Left forelimb (tissue), 1 donor: ENCODE measurements around the gene BTG4.
A peak's percentile ranks its signal among the peaks of the same experiment; 100 is the strongest.

ENCODE experiments used
- DNase-seq: peaks from one replicate; pipeline ENCODE4 v3.0.0-alpha.2; 2018; ENCODE audit warnings: low spot score

The BTG4 gene

DNA sequence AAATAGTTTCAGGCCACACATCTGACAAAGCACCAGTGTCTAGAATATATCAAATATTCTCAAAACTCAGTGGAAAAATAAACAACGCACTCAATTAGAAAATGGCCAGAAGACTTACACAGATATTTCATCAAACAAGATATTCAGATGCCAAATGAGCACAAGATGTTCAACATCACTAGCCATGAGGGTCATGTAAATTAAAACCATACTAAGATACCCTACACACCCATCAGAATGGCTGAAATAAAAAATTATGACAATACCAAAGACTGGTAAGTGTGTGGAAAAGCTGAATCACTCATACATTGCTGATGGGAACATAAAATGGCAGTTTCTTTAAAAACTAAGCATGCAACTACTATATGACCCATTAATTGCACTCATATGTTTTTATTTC lies 21.7 kb downstream of the BTG4 start:
- DNase-seq, result no peak

DNA sequence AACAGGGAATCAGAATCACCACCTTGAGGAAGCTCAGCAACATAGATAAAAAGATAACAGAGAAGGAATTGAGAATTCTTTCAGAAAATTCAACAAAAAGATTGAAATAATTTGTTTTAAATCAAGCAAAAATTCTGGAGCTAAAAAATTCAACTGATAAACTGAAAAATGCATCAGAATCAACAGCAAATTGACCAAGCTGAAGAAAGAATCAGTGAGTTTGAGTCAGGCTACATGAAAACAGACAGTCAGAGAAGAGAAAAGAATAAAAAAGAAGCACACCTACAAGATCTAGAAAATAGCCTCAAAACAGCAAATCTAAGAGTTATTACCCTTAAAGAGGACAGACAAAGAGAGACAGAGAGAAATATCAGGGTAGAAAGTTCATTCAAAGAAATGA lies 28.8 kb downstream of the BTG4 start:
- DNase-seq, result no peak

DNA sequence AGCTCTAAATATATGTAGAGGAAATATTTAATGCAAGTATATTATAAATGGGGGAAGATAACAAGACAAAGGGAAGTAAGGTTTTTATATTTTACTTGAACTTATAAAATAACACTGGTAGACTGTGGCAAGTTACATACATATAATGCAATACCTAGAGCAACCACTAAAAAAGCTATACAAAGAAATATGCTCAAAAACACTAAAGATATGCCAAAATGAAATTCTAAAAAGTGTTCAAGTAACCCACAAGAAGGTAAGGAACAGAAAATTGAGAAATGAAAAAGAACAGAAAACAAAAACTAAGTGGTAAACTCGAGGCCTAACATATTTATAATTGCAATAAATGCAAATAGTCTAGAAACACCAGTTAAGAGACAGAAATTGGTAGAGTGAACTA lies 32.5 kb downstream of the BTG4 start:
- DNase-seq, result no peak

DNA sequence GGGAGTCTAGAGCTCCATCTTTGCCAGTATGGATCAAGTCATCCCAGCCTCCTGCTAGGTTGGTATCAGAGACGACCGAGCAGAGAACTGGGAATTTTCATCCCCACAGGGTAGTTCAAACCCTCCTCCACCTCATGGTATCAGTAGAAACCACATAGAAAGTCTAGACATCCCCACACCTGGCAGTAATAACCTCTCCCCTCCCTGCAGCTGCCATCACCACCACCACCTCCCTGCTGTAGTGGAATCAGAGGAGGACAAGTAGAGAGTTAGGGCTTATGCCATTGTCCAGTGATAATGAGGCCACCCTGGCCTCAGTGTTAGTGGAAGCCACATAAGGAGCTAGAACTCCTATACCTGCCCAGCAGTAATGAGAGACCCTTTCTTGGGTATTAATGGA lies 34.3 kb downstream of the BTG4 start:
- DNase-seq, result no peak

DNA sequence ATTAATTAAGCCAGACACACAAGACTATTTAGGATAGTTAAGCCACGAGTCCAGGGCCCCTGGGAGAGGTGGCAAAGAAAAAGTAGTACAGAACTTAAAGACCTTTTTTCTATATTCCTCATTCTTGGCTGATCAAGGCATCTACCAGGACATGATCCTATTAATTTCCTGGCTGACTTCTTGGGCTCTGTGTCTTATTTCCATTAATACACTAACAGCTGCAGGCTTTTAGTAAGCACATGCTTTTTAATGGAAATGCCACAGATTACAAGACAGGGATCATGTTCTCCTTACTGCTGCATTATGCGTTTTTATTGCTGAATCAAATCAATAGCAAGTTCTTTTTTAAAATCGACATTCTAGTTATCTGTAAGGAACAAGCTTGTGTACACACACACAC lies 35.2 kb downstream of the BTG4 start:
- no peak for DNase-seq

DNA sequence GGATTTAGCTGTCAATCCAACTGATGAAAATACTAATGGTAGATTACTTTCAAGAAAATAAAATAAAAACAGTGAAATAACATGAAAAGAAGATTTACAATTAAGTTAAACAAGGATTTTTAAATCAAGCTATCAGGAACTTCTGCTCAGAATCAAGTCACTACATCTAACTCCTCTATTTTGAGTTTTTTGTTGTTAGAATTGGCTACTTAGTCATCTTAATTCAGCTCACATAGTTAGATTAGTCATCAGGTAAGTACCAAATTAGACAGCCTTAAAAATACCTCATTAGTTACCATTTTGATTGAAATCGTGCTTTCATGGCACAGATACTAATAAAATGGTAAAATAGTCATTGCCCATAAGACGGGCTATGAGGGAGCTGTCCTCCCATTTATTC lies 35.8 kb downstream of the BTG4 start:
- DNase-seq, result no peak

DNA sequence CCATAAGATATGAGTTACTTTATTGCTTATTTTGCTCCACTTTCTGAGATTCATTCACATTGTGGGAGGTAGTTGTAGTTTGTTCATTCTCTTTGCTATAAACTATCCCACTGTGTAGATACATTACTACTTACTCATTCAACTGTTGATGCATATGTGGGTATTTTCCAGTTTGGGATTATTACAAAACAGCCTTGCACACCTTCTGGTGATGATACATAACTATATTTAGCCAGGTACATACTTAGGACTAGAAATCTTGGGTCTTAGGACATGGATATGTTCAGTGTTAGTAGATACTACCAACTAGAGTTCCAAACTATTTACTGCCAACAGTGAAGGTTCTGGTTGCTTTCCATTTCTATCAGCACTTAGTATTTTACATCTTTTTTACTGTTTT lies 37.8 kb downstream of the BTG4 start:
- no peak for DNase-seq

DNA sequence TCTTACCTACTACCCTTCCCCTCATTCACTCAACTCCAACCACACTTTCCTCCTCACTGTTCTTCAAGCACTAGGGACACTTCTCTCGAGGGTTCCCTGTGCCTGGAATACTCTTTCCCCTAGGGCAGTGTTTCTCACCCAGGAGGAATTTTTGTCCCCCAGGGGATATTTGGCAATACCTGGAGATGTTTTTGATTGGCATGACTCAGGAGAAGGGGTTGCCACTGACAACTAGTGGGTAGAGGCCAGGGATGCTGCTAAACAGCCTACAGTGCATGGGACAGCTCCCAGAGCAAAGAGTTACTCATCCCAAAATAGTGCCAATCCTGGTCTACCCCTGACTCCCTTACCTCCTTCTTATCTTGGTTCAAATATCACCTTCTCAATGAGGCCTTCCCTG lies 40.0 kb downstream of the BTG4 start:
- no peak for DNase-seq

DNA sequence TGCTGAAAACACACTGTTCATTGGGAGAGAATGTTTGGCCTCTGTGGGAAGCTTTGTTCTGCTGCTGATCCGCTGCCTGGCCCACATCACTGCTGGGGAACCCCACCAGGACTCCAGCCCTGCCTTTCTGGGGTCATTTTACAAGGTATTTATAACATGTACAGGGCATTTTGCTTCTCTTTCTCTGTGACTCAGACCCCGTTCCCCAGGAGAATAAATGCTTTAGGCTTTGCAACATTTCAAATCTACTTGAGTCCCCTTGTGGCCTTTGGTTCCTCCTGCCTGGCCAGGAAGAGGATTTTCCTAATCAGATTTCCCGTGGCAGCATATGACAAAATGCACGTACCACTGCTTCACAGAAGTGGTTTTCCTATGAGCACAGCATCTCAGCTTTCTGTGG lies 43.0 kb downstream of the BTG4 start:
- DNase-seq, result no peak

DNA sequence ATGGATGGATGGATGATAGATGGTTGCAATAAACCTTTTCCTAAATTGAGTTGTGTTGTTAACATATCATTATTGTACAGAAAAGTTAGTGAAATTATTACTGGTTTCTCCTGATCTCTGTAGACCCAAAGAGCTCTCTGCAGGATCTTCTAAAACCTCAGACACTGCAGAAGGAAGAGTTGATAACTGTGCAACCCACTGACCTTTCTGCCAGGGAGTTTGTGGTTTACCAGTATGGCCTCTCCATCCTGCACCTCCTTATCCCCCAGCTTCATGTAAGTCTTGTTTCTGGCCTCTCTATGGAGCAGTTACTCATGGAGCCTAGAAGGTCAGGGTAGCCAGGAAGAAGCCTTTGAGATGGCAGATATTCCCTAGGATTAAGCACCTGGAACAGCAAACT lies 45.6 kb downstream of the BTG4 start:
- DNase-seq, result no peak

DNA sequence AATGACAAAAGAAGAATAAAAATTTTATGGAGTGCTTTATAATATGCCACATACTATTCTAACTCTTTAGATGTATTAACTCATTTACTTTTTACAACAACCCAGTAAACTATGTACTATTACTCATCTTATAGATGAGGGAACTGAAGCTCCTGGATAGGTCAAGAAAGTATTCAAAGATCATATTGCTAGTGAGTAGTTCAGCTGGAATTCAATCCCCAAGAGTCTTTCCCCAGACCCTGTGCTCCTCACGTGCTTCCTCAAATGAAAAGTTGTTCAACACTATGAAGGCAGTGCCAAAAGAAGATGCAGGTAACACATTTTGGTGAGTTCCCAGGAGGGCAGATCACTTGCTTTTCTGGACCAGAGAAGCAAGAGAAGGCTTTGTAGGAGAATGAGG lies 46.8 kb downstream of the BTG4 start:
- no peak for DNase-seq

DNA sequence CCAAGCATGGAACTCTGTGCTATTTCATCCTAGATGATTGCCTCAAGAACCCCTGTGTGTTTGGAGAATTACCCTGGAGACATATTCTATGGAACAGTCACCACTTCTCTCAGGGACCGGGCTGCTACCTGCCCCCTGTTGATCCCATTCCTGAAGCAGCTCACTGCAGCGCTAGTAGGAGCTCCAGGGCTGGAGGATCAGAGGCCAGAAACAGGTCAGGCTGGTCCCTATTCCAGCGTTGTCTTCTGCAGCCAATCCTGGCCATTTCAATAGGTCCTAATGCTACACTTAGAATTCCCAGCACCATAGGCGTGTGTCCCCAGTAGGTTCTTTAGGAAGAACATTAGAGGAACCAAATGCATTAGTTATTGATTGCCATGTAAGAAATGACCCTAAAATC lies 48.9 kb downstream of the BTG4 start:
- peak; percentile 6 for DNase-seq

DNA sequence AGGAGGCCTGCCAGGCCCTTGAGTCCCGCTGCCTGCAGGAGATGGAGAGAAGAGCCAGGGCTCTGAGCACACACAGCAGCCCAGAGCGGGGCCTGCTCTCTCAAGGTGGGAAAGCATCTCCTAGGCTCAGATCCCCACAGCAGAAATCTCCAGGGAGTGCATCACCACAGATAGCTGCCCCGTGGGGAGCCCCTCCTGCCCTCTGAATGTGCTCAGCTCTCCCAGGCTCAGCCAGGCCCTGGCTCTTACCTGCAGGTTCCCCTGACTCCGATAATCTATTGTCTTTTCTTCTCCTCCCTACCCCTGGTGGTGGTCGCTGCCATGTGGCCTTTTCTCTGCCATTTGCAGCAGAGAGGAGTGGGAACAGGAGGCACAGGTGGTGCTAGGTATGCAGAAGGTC lies 49.9 kb downstream of the BTG4 start:
- no peak for DNase-seq

DNA sequence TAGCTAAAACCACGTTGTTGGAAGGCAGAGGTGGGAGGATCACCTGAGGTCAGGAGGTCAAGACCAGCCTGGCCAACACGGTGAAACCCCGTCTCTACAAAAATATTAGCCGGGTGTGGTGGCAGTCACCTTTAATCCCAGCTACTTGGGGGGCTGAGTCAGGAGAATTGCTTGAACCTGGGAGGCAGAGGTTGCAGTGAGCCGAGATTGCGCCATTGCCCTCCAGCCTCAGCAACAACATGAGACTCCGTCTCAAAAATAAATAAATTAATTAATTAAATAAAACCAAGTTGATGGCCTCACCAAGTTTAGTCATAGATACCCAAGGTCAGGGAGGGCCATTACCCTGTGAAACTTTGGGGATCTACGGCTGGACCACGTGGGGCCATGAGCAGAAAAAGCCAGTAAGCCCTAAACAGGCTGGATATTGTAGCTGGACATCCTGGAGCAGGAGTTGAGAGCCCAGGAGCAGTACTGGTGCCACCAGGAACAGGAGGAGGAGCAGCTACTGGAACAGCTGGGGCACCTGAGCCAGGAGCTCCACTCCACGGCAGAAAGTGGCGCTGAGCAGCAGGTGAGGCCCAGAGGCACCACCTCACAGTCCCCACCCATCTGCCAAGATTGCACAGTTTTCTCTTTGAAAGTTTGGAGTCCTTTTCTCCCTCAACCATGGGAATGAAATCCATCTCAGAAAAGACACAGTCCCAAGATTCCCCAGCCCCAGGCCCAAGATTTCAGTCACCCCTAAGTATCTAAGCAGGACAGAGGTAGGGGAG lies 50.5 kb downstream of the BTG4 start:
- DNase-seq, result peak; percentile 58

DNA sequence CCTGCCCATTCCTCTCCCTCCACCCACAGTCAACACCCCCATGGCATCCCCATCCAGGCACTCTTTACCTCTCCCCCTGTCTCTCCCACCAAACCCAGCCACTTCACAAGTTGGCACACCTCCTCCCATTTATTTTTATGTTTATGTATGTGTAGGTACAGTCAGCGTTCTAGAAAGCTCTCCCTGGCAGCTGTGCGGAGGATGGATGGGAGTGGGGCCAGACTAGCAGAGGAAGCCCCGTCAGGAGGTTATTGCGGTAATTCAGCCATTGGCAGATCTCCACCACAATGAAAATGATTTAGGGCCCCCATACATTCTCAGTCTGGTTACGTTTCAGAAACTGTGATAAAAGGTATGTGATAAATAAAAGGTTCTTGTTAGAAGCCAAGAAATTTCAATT lies 51.3 kb downstream of the BTG4 start:
- DNase-seq, result peak; percentile 54

DNA sequence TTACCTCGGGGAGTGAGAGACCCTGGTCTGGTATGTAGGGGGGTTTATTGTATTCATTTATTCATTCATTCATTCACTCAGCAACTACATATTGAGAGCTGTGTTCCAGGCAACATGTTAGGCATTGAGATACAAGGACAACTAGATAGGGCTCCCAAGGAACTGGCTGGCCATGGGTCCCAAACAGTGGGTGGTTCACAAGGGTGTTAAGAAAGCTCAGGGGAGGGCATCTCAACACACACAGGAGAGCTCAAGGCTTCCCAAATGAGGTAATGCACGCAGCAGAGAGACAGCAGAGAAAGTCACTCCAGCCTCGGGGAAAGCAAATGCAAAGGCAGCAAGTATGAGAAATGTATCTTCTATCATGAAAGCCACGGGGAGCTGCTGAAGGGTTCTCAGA lies 51.8 kb downstream of the BTG4 start:
- DNase-seq, result peak; percentile 36

DNA sequence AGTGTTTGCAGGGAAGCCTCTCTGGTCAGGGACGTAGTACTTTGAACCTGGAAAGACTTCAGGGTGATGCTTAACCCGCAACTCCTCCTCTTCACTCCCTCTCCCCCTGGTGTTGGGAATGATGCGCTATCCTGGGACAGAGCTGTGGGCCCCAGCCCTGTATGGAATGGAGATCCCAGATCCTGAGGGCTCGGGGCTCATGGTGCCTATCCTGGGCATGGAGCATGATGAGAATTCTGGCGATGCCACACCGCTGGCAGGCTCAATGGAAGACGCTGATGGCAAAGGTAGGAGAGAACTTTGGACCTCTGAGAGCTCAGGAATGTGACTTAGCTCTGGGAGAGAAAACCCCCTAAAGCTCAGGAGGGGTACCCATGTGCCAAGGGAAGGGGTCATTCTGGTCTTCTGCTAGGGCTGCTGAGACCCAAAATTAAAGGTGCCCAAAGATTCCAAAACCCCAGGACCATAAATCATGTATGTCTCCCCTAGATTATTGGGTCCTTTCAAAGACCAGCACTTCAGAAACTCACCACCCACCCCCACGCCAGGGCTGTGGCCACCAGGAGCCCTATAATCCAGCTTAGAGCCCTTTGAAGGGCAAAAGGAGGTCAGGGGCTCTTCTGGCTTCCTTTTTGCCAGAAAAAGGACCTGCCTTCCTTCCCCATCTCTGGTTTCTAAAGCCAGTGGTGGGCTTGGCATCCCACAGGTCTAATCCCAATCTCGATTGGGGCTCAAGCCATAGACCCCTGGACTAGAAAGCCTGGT lies 52.5 kb downstream of the BTG4 start:
- peak; percentile 56 for DNase-seq

DNA sequence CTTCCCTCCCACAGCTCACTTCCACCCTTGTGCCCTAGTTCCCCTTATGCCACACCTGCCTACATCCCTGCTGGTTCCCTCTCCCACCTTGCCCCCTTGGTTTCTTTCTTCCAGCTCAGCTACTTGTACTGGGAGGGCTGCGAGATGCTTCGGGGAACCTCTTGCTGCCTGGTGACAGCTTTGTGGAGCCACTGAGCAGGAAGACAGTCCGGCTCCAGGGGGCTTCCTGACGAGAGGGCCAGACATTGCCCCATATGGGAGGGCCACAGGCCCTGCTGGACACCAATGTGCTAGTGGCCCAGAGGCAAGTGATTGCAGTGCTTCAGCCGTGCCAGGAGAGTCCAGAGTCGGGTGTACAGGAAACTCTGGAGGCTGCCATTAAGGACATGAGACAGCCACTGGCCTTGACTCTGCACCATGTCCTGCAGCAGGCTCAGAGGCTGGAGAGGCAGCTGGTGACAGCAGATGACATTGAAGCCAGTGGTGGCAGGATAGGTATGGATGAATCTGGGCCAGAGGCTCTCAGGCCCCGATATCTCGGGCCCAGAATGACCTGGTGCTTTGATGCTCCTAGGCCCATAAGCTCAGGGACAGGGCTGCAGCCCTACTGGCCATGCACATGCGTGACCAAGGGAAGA lies 54.3 kb downstream of the BTG4 start:
- peak; percentile 30 for DNase-seq

DNA sequence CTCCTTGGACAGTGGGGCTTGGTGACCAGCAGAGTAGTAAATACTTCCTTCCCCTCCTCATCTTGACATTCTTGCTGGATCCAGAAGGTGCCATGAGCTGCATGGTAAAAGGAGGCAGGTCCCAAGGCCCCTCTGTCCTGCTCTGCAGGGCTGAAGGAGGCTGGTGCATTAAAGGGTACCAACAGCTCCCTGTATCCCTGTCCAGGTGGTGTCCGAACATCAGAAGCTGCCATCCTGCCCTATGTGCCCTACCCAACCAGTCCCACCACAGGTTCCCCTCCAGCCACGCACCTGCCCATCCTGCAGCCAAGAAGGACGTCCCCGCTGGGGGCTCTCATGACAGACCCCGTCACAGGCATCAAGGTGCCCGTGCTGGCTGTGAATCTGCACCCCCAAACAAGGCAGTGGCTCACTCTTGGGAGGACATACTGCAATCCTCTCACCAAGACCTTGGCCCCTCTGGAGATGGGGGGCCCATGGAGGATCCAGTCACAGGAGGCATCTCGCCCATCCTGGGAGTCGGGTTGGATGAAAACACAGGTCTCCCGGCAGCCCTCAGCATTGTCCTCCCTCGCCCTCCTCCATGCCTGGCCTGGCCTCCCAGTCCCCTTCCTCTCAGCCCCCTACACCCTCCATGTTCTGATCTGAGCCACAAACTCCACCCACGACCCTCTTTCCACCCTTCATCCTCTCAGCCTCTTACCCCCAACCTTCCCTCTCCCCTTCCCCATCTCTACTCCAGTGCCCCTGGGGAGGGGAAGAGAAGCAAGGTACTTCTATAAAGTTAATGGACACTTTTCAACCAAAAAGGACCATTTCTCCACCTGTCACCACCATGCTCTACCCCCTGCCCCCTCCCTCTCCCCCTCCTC lies 55.1 kb downstream of the BTG4 start:
- peak; percentile 26 for DNase-seq

DNA sequence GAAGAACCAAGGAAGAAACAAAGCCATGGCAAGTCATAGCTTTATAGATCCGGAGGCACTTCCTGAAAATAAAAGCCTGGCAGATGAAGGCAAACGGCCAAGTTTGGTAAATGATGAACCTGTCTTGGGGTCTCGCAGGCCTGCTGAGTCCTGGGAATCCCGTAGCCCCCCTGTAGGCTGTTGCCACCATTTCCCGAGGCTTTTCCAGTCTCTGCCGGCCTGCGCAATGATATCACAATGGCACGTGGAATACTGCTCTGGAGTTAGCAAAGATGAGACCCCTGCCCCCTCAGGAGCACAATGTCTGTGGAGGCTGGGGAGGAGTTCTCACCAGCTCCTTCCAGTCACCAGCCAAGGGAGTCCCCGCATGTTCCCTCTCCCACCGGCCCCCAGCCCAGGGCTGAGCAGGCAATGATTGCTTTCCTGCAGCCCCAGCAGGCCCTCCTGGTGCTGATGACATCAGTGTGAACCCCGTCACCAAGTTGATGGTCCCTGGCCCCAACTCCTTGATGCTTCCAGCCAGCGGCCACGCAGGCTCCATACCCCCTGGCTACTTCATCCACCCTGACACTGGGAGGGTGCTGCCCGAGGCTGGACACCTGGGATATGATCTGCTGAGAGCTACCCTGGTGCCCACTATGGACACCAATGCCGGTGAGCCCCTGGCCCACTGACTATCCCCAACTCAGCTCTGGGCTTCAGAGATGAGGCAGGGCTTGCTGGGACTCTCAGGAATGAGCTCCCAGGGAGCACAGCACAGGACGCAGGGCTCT lies 55.9 kb downstream of the BTG4 start:
- peak; percentile 55 for DNase-seq

DNA sequence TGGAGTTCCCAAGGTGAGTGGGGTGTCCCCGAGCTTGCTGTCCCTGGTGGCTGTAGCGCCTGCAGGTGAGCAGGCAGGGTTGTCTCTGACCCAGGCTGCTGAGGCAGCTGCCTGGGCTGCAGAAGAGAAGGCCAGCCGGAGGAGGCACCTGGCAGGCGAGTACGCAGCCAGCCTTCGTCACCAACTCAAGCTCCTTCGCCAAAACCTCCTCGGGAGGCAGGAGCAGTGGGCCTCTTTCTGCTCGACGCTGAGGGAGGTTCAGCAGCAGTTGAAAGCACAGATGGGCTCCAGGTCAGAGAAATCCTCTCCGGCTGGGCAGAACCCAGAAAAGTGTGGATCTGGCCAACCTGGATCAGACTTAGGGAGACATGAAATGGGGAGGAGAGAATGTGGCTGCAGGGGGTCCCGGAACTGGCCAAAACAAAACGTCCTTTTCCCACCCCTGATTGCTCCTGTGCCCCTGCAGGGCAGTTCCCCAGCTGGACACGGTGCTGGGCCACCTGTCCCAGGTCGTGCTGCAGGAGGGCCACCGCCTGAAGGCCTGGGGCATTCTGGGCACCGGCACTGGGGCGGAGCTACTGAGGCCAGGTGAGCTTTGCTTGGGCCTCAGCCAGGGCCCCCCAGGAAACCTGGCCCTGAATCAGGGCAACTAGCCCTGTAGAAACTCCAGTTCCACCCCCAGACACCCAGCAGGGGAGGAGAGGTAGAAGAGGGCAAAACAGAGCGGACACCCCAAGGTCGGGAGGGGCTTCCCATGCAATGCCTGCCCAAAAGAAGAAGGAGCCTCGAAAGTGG lies 56.7 kb downstream of the BTG4 start:
- peak; percentile 45 for DNase-seq
